Keratinocyte (primary cell): Measurements from ENCODE around the gene CA14. TPM values are rescaled to one million over a fixed set of nuclear protein-coding genes. Genes with fewer than 3 reads are reported as not detected.

Source experiments
- DNase-seq: peaks from one replicate; pipeline ENCODE4 v3.0.0-alpha.2; 2011; ENCODE audit warnings: low read depth, missing footprints, low spot score
- FAIRE-seq: peaks from 2 replicates; lab custom pipeline; 2011; peaks lifted over from hg19 to GRCh38; lab: Jason Lieb, UNC
- H2AFZ ChIP-seq: 2 replicates; pipeline ENCODE4 v1.6.0; 2012; ENCODE audit warnings: low read length, control low read depth, inconsistent platforms; ENCODE audit not compliant: control insufficient read depth
- H3K27ac ChIP-seq: 2 replicates; pipeline ENCODE4 v1.5.1; 2011; ENCODE audit warnings: low read length; ENCODE audit not compliant: control insufficient read depth, insufficient read depth
- H3K27me3 ChIP-seq: 3 replicates; pipeline ENCODE4 v1.6.0; 2011; ENCODE audit warnings: low read length; ENCODE audit not compliant: control insufficient read depth, insufficient read depth; ENCODE audit errors: extremely low read depth
- H3K36me3 ChIP-seq, 2 experiments: 2 replicates in 1 of 2; 3 replicates in 1 of 2; pipeline ENCODE4 v1.5.1; 2011; ENCODE audit warnings: low read length in 2 of 2, mild to moderate bottlenecking in 1 of 2; ENCODE audit not compliant: control insufficient read depth in 2 of 2, insufficient read depth in 2 of 2; ENCODE audit errors: extremely low read depth in 1 of 2
- H3K4me1 ChIP-seq: 3 replicates; pipeline ENCODE4 v1.5.1; 2011; ENCODE audit warnings: low read length; ENCODE audit not compliant: control insufficient read depth, insufficient read depth; ENCODE audit errors: extremely low read depth
- H3K4me2 ChIP-seq: 3 replicates; pipeline ENCODE4 v1.6.0; 2011; ENCODE audit warnings: low read depth, low read length; ENCODE audit not compliant: control insufficient read depth, insufficient read depth; ENCODE audit errors: extremely low read depth
- H3K4me3 ChIP-seq, 3 experiments: fragments of 200-600 bp in 1 of 3; sonication (generic) in 1 of 3; 2 replicates in 2 of 3; 3 replicates in 1 of 3; pipeline ENCODE4 v1.5.1; 2011 to 2016; ENCODE audit warnings: low read length in 3 of 3, mild to moderate bottlenecking in 3 of 3, control low read depth in 2 of 3, inconsistent platforms in 1 of 3, low read depth in 1 of 3, mixed read lengths in 1 of 3, mixed run types in 1 of 3, moderate library complexity in 1 of 3; ENCODE audit not compliant: control insufficient read depth in 2 of 3, insufficient read depth in 2 of 3; ENCODE audit errors: extremely low read depth in 1 of 3
- H3K79me2 ChIP-seq: 2 replicates; pipeline ENCODE4 v1.6.0; 2012; ENCODE audit warnings: low read length; ENCODE audit not compliant: control insufficient read depth, insufficient read depth
- H3K9ac ChIP-seq: 3 replicates; pipeline ENCODE4 v1.6.0; 2011; ENCODE audit warnings: low read length; ENCODE audit not compliant: control insufficient read depth, insufficient read depth; ENCODE audit errors: extremely low read depth
- H3K9me1 ChIP-seq: 3 replicates; pipeline ENCODE4 v1.6.0; 2011; ENCODE audit warnings: low read length; ENCODE audit not compliant: control insufficient read depth, insufficient read depth; ENCODE audit errors: extremely low read depth
- H3K9me3 ChIP-seq: 2 replicates; pipeline ENCODE4 v1.5.1; 2012; ENCODE audit warnings: low read depth, low read length; ENCODE audit not compliant: control insufficient read depth
- H4K20me1 ChIP-seq: 3 replicates; pipeline ENCODE4 v1.6.0; 2011; ENCODE audit warnings: low read length; ENCODE audit not compliant: control insufficient read depth, insufficient read depth; ENCODE audit errors: extremely low read depth
- EZH2 ChIP-seq: IDR thresholded peaks from one replicate; pipeline ENCODE4 v1.6.1; 2012; ENCODE audit warnings: inconsistent platforms, mild to moderate bottlenecking, low read length, moderate library complexity
- dilution Hi-C: fragments of 300-500 bp; cut with MboI; formaldehyde crosslinking; loops from one replicate; pipeline ENCODE4 v1.7.0; 2020; ENCODE audit warnings: low sequenced_read_pairs; ENCODE audit not compliant: extremely low pct_ligation_motif_present
- polyA plus RNA-seq, 5 experiments: library from polyadenylated mRNA; depleted of rRNA in 3 of 5; stranded (reverse) in 3 of 5; stranded (forward) in 1 of 5; unstranded in 1 of 5; fragments of >200 nt; gene quantifications; 1 replicate in 1 of 5; 2 replicates in 3 of 5; 3 replicates in 1 of 5; pipeline versions ENCODE4 v1.2.1 to v1.2.3, GENCODE V29; 2011 to 2012; ENCODE audit warnings: missing spikeins in 2 of 5, low read depth in 1 of 5, low replicate concordance in 1 of 5
- TF ChIP-seq, protein P1 (sequence below), 3 experiments: IDR thresholded peaks in 1 of 3; conservative IDR thresholded peaks in 1 of 3; optimal IDR thresholded peaks in 1 of 3; 2 replicates in 2 of 3; 3 replicates in 1 of 3; pipeline versions ENCODE3 to v1.5.1; 2011; ENCODE audit warnings: low read length in 3 of 3, mild to moderate bottlenecking in 3 of 3, moderate library complexity in 2 of 3, control low read depth in 1 of 3, inconsistent platforms in 1 of 3; ENCODE audit not compliant: insufficient read depth in 2 of 3; ENCODE audit errors: extremely low read depth in 1 of 3

The CA14 gene
- polyA plus RNA-seq, 1 donor (not counting 4 experiments of a cell fraction or from before 2014, with no cell fraction given) = 0.24 TPM

- H2AFZ ChIP-seq = peak within 1 kb of the TSS; percentile 96
- H3K27ac ChIP-seq = peak within 1 kb of the TSS; percentile 91
- DNase-seq = peak; percentile 98
- H3K4me1 ChIP-seq = peaks cover 18% of the 10 kb centered on the region
- dilution Hi-C loops = no loop called here
- H3K79me2 ChIP-seq = no peaks in the 10 kb centered on the region
- TF ChIP-seq, protein P1, sequence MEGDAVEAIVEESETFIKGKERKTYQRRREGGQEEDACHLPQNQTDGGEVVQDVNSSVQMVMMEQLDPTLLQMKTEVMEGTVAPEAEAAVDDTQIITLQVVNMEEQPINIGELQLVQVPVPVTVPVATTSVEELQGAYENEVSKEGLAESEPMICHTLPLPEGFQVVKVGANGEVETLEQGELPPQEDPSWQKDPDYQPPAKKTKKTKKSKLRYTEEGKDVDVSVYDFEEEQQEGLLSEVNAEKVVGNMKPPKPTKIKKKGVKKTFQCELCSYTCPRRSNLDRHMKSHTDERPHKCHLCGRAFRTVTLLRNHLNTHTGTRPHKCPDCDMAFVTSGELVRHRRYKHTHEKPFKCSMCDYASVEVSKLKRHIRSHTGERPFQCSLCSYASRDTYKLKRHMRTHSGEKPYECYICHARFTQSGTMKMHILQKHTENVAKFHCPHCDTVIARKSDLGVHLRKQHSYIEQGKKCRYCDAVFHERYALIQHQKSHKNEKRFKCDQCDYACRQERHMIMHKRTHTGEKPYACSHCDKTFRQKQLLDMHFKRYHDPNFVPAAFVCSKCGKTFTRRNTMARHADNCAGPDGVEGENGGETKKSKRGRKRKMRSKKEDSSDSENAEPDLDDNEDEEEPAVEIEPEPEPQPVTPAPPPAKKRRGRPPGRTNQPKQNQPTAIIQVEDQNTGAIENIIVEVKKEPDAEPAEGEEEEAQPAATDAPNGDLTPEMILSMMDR (optimal IDR thresholded peaks at IDR 0.05 in 1 of 3, IDR thresholded peaks at IDR 0.05 in 1 of 3, conservative IDR thresholded peaks at IDR 0.05 in 1 of 3; ENCODE audit: extremely low read depth in 1 of 3, insufficient read depth in 2 of 3, low read length in 3 of 3) = no peak
- no peaks in the 10 kb centered on the region for H3K9me3 ChIP-seq
- no peaks in the 10 kb centered on the region for H4K20me1 ChIP-seq
- H3K27me3 ChIP-seq = no peaks in the 10 kb centered on the region
- H3K9me1 ChIP-seq = no peaks in the 10 kb centered on the region
- peak within 1 kb of the TSS; percentile 42 to 79 (median 72) for H3K4me3 ChIP-seq
- peak within 1 kb of the TSS; percentile 90 for H3K9ac ChIP-seq
- FAIRE-seq = peak; percentile 93
- H3K36me3 ChIP-seq = peaks cover 6 to 11% of the 10 kb centered on the region in 2 experiments
- peak within 1 kb of the TSS; percentile 93 for H3K4me2 ChIP-seq
These were observed 24.4 kb downstream of the CA14 start, which contains the start of gene CIART for GRCh38 chr1:150281758-150282557. Gene CIART (plus strand): TSS chr1:150282554. CDS start chr1:150283268, 714 bp downstream.

GRCh38 chr1:150282558-150282958 is 25.0 kb downstream of the CA14 start:
- Histone ChIP-seq H3K27me3 (no peaks in the 10 kb centered on the region), H3K36me3 (peaks cover 6 to 10% of the 10 kb centered on the region in 2 experiments), H4K20me1 (no peaks in the 10 kb centered on the region), H3K4me1 (peaks cover 18% of the 10 kb centered on the region), H3K27ac (peak overlapping the region; percentile 74), H3K9me1 (no peaks in the 10 kb centered on the region), H3K79me2 (no peaks in the 10 kb centered on the region), H3K4me3 (peak overlapping the region; percentile 42 to 79 (median 72)), H3K9me3 (no peaks in the 10 kb centered on the region), H3K9ac (peak overlapping the region; percentile 84), H2AFZ (peak overlapping the region; percentile 96), H3K4me2 (peak overlapping the region; percentile 88)
- FAIRE-seq (no peak), DNase-seq (no peak)
- no peak for TF ChIP-seq EZH2
- TF ChIP-seq, protein P1 (optimal IDR thresholded peaks at IDR 0.05 in 1 of 3, IDR thresholded peaks at IDR 0.05 in 1 of 3, conservative IDR thresholded peaks at IDR 0.05 in 1 of 3; ENCODE audit: extremely low read depth in 1 of 3, insufficient read depth in 2 of 3, low read length in 3 of 3) = no peak
- dilution Hi-C loops = no loop called here
